MM.1S (cell line): ENCODE measurements around the gene PSME3IP1.

ENCODE experiments used
- DNase-seq: peaks from one replicate; pipeline ENCODE4 v3.0.0-alpha.2; 2015
- H2AFZ ChIP-seq: fragments of 300-600 bp; sonication (generic); 2 replicates; pipeline ENCODE4 v1.6.0; 2016; ENCODE audit warnings: antibody characterized with exemption, low read length
- H3F3A ChIP-seq: fragments of 300-600 bp; sonication (generic); 2 replicates; pipeline ENCODE4 v1.6.1; 2016; ENCODE audit warnings: mild to moderate bottlenecking, antibody characterized with exemption, low read length, moderate library complexity, mixed read lengths; ENCODE audit not compliant: insufficient read depth
- H3K27ac ChIP-seq: fragments of 300-600 bp; sonication (generic); 2 replicates; pipeline ENCODE4 v1.5.1; 2016; ENCODE audit warnings: mild to moderate bottlenecking, low read length
- H3K27me3 ChIP-seq: fragments of 300-600 bp; sonication (generic); replicated peaks from 2 replicates; pipeline ENCODE4 v1.6.0; 2016; ENCODE audit warnings: low read length; ENCODE audit not compliant: insufficient read depth
- H3K36me3 ChIP-seq: fragments of 300-600 bp; sonication (generic); replicated peaks from 2 replicates; pipeline ENCODE4 v1.6.1; 2016; ENCODE audit warnings: mild to moderate bottlenecking, low read length, mixed read lengths; ENCODE audit not compliant: insufficient read depth
- H3K4me1 ChIP-seq: fragments of 300-600 bp; sonication (generic); 2 replicates; pipeline ENCODE4 v1.6.1; 2016; ENCODE audit warnings: low read length, mixed read lengths
- H3K4me2 ChIP-seq: fragments of 300-600 bp; sonication (generic); 2 replicates; pipeline ENCODE4 v1.6.0; 2016; ENCODE audit warnings: low read depth, low read length
- H3K4me3 ChIP-seq: fragments of 300-600 bp; sonication (generic); 2 replicates; pipeline ENCODE4 v1.5.1; 2016; ENCODE audit warnings: low read length, mixed read lengths
- H3K79me2 ChIP-seq: fragments of 300-600 bp; sonication (generic); 2 replicates; pipeline ENCODE4 v1.6.1; 2016; ENCODE audit warnings: mixed run types, low read length, mixed read lengths
- H3K9ac ChIP-seq: fragments of 300-600 bp; sonication (generic); 2 replicates; pipeline ENCODE4 v1.6.1; 2016; ENCODE audit warnings: low read length, mixed read lengths
- H3K9me2 ChIP-seq: fragments of 300-600 bp; sonication (generic); replicated peaks from 2 replicates; pipeline ENCODE4 v1.6.1; 2016; ENCODE audit warnings: mild to moderate bottlenecking, low read length, mixed read lengths; ENCODE audit not compliant: insufficient read depth
- H3K9me3 ChIP-seq: fragments of 300-600 bp; sonication (generic); replicated peaks from 2 replicates; pipeline ENCODE4 v1.6.1; 2016; ENCODE audit warnings: mild to moderate bottlenecking, low read length, mixed read lengths; ENCODE audit not compliant: insufficient read depth
- H4K20me1 ChIP-seq: fragments of 300-600 bp; sonication (generic); 2 replicates; pipeline ENCODE4 v1.6.1; 2016; ENCODE audit warnings: mild to moderate bottlenecking, low read length, moderate library complexity, mixed read lengths; ENCODE audit not compliant: insufficient read depth
- EZH2 ChIP-seq: fragments of 300-600 bp; sonication (generic); optimal IDR thresholded peaks from 2 replicates; pipeline ENCODE3; 2017; ENCODE audit warnings: low read depth, mild to moderate bottlenecking, antibody characterized with exemption, low read length, mixed read lengths
- EZH2phosphoT487 ChIP-seq: fragments of 300-600 bp; sonication (generic); IDR thresholded peaks from 2 replicates; pipeline ENCODE4 v1.6.1; 2018; ENCODE audit warnings: antibody characterized with exemption, low read length
- TF ChIP-seq, protein P1 (sequence below): fragments of 300-600 bp; sonication (generic); IDR thresholded peaks from 2 replicates; pipeline ENCODE4 v1.5.1; 2016; ENCODE audit warnings: antibody characterized with exemption, low read length, mixed read lengths

PSME3IP1 gene

DNA sequence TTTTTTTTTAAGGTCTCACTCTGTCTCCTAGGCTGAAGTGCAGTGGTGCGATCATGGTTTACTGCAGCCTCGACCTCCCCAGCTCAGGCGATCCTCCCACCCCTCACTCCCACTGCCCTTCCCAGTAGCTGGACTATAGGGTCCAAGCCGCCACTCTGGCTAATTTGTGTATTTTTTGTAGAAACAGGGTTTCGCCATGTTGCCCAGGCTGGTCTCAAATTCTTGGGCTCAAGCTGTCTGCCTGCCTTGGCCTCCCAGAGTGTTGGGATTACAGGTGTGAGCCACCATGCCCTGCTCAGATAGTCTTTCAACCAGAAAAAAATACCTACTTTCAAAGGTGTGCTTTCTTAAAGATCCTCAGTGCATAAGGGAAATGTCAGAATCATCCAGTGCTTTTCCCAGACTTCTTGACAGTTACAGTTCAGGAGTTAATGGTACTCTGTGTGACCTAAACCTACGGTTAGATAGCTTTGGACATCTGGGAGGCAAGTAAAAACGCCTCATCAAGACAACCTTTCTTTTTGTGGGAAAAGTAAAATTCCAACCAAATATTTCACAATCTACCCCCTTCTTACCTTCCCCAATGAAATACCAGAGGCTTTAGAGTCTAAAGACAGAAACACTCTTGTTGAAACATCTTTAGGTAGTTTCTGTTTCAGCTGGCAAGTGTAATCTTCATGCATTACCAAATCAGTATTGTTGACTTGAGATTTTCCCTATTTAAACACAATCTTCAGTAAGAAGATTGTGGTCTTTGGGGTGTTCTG, 7.1 kb upstream of the PSME3IP1 start:
- no peak for TF ChIP-seq EZH2
- TF ChIP-seq EZH2phosphoT487: no peak
- TF ChIP-seq, protein P1, sequence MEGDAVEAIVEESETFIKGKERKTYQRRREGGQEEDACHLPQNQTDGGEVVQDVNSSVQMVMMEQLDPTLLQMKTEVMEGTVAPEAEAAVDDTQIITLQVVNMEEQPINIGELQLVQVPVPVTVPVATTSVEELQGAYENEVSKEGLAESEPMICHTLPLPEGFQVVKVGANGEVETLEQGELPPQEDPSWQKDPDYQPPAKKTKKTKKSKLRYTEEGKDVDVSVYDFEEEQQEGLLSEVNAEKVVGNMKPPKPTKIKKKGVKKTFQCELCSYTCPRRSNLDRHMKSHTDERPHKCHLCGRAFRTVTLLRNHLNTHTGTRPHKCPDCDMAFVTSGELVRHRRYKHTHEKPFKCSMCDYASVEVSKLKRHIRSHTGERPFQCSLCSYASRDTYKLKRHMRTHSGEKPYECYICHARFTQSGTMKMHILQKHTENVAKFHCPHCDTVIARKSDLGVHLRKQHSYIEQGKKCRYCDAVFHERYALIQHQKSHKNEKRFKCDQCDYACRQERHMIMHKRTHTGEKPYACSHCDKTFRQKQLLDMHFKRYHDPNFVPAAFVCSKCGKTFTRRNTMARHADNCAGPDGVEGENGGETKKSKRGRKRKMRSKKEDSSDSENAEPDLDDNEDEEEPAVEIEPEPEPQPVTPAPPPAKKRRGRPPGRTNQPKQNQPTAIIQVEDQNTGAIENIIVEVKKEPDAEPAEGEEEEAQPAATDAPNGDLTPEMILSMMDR: no peak
- H3K27me3 ChIP-seq: no peaks in the 10 kb centered on the region
- H3K9me3 ChIP-seq: no peaks in the 10 kb centered on the region
- H3K4me1 ChIP-seq: peaks cover 22% of the 10 kb centered on the region; the same call in 1 of the 2 replicates
- peaks cover 84% of the 10 kb centered on the region for H3K79me2 ChIP-seq
- H3K4me2 ChIP-seq: peak overlapping the region; percentile 20
- peak; percentile 10 for DNase-seq
- H4K20me1 ChIP-seq: no peaks in the 10 kb centered on the region
- peaks cover 8% of the 10 kb centered on the region; the same call in 1 of the 2 replicates for H3F3A ChIP-seq
- H3K36me3 ChIP-seq: no peaks in the 10 kb centered on the region
- no peak overlapping the region for H3K4me3 ChIP-seq
- no peak overlapping the region for H2AFZ ChIP-seq
- H3K9ac ChIP-seq: no peak overlapping the region
- no peaks in the 10 kb centered on the region for H3K9me2 ChIP-seq
- H3K27ac ChIP-seq: peak overlapping the region; percentile 20; the same call in 1 of the 2 replicates

DNA sequence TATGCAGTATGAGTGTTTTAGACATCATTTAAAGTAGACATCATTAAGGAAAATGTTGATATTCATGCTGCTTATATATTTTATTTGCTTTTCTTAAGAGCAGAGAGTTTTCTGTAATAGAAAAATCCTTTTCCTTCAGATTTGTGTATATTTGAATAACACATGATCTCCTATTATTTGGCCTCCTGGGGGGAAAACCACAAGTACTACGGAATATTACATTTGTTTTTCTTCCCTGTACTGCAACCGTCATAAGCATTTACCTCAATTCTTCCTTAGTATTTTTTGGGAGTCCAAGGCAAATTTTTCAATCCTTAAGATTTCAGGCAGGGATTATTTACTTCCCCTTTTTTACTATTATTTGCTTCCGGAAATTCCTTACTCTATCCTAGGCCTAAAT, 6.3 kb upstream of the PSME3IP1 start:
- TF ChIP-seq EZH2 (no peak), EZH2phosphoT487 (no peak)
- TF ChIP-seq, protein P1: no peak
- Histone ChIP-seq H3K9me2 (no peaks in the 10 kb centered on the region), H3K36me3 (no peaks in the 10 kb centered on the region), H3F3A (peaks cover 13% of the 10 kb centered on the region), H3K27me3 (no peaks in the 10 kb centered on the region), H3K9me3 (no peaks in the 10 kb centered on the region), H4K20me1 (no peaks in the 10 kb centered on the region), H3K79me2 (peaks cover 84% of the 10 kb centered on the region), H2AFZ (no peak overlapping the region), H3K27ac (no peak overlapping the region), H3K4me2 (no peak overlapping the region), H3K4me1 (peaks cover 22% of the 10 kb centered on the region; the same call in 1 of the 2 replicates), H3K9ac (no peak overlapping the region), H3K4me3 (no peak overlapping the region)
- DNase-seq: no peak

DNA sequence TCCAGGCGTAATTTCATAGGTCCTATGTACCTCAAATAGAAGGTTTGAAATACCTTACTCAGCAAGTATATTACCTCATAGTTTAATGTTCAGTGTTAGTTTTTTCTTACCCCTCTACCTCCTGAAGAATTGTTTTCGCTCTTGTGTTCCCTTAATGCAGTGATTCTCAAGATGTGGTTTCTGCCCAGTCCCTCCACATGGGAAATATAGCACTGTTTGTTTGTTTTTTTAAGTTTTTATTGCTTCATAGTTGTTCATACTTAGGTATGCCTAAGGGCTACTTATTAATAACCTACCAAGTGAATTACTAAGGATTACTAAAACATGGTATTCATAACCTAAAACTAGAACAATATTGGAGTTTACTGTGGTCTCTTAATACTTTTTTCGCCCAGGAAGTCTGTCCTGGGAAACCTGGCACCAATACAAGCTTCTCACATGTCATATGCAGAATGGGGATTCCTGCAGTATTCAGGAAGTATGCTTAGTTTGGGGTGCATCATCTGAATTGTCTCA, 5.3 kb upstream of the PSME3IP1 start:
- H3K27me3 ChIP-seq: no peaks in the 10 kb centered on the region
- H3K79me2 ChIP-seq: peaks cover 91% of the 10 kb centered on the region
- no peak overlapping the region for H2AFZ ChIP-seq
- DNase-seq: no peak
- H3K9ac ChIP-seq: no peak overlapping the region
- H3K4me2 ChIP-seq: no peak overlapping the region
- H3K4me3 ChIP-seq: no peak overlapping the region
- H3K36me3 ChIP-seq: no peaks in the 10 kb centered on the region
- no peaks in the 10 kb centered on the region for H3K9me3 ChIP-seq
- no peaks in the 10 kb centered on the region for H3K9me2 ChIP-seq
- H4K20me1 ChIP-seq: no peaks in the 10 kb centered on the region
- no peak overlapping the region for H3K27ac ChIP-seq
- TF ChIP-seq EZH2phosphoT487: no peak
- no peak for TF ChIP-seq EZH2
- TF ChIP-seq, protein P1: no peak
- peaks cover 19% of the 10 kb centered on the region for H3F3A ChIP-seq
- H3K4me1 ChIP-seq: peaks cover 22% of the 10 kb centered on the region; the same call in 1 of the 2 replicates
